CD4-positive, CD25-positive, alpha-beta regulatory T cell (primary cell): ENCODE data around the gene MRPL28. TPM values are rescaled to one million over a fixed set of nuclear protein-coding genes. Genes with fewer than 3 reads are reported as not detected.
"Not testable (repeated sequence)": the region's sequence is repeated elsewhere in the genome, so short reads cannot be mapped to it uniquely, and the experiment has no call there.

Experiments used
- ATAC-seq, 2 donors: fragments of 150-1000 bp; cut with Tn5 transposase; one replicate each; pipeline ENCODE4 v1.10.0; 2021; ENCODE audit warnings: low read depth in 2 of 2, moderate number of reproducible peaks in 2 of 2, moderate library complexity in 1 of 2
- DNase-seq, 3 donors: peaks; one replicate each; pipeline versions ENCODE4 v3.0.0 to v3.0.0-alpha.2; 2012 to 2022; ENCODE audit warnings: mixed read lengths in 1 of 3
- H3K27ac ChIP-seq: one replicate; pipeline ENCODE4 v1.7.0; 2013; ENCODE audit warnings: mild to moderate bottlenecking, low read length; ENCODE audit not compliant: insufficient read depth, poor library complexity, severe bottlenecking
- H3K27me3 ChIP-seq: one replicate; pipeline ENCODE4 v1.7.0; 2013; ENCODE audit warnings: low read length; ENCODE audit not compliant: control insufficient read depth, insufficient read depth
- H3K36me3 ChIP-seq: one replicate; pipeline ENCODE4 v1.7.0; 2013; ENCODE audit warnings: mild to moderate bottlenecking, low read length, moderate library complexity; ENCODE audit not compliant: control insufficient read depth, insufficient read depth
- H3K4me1 ChIP-seq: 2 replicates; pipeline ENCODE4 v1.7.0; 2013; ENCODE audit warnings: mild to moderate bottlenecking, low read length; ENCODE audit not compliant: insufficient read depth, control insufficient read depth, poor library complexity, severe bottlenecking
- H3K4me3 ChIP-seq: one replicate; pipeline ENCODE4 v1.7.0; 2013; ENCODE audit warnings: low read depth, mild to moderate bottlenecking, low read length, moderate library complexity
- H3K9me3 ChIP-seq, 2 experiments: 1 replicate in 1 of 2; 2 replicates in 1 of 2; pipeline ENCODE4 v1.7.0; 2013; ENCODE audit warnings: low read length in 2 of 2, mild to moderate bottlenecking in 1 of 2, moderate library complexity in 1 of 2; ENCODE audit not compliant: control insufficient read depth in 2 of 2
- H3K27ac Mint-ChIP-seq, 3 donors: one replicate each; pipeline ENCODE4 v1.8.0; 2020 to 2022; ENCODE audit warnings: mild to moderate bottlenecking in 3 of 3, mixed read lengths in 3 of 3, moderate library complexity in 2 of 3
- H3K27me3 Mint-ChIP-seq: one replicate; pipeline ENCODE4 v1.8.0; 2022; ENCODE audit warnings: mild to moderate bottlenecking, mixed read lengths
- H3K36me3 Mint-ChIP-seq: one replicate; pipeline ENCODE4 v1.8.0; 2020; ENCODE audit warnings: mixed read lengths
- H3K4me1 Mint-ChIP-seq, 4 donors: one replicate each; pipeline ENCODE4 v1.8.0; 2020 to 2022; ENCODE audit warnings: mixed read lengths in 4 of 4, mild to moderate bottlenecking in 1 of 4
- H3K4me3 Mint-ChIP-seq, 4 donors: one replicate each; pipeline ENCODE4 v1.8.0; 2020 to 2022; ENCODE audit warnings: mild to moderate bottlenecking in 4 of 4, mixed read lengths in 4 of 4, moderate library complexity in 3 of 4
- H3K9me3 Mint-ChIP-seq, 7 donors: one replicate each; pipeline ENCODE4 v1.8.0; 2020 to 2022; ENCODE audit warnings: mixed read lengths in 7 of 7, mild to moderate bottlenecking in 3 of 7, moderate library complexity in 2 of 7
- polyA plus RNA-seq, 4 donors: library from polyadenylated mRNA; unstranded; fragments of 300-500 nt; fragmentation: Illumina TruSeq; gene quantifications; one replicate each; pipeline ENCODE4 v1.2.3, GENCODE V29; 2021
- total RNA-seq: library from RNA; stranded (reverse); gene quantifications from one replicate; pipeline ENCODE4 v1.2.3, GENCODE V29; 2022

MRPL28 gene
- total RNA-seq (37.8 TPM), polyA plus RNA-seq (100 to 1,000 TPM in 1 of 4 donors, 10 to 100 TPM in 3; 63.0 to 109 (median 85.2) TPM)

- no peaks in the 10 kb centered on the region for H3K9me3 ChIP-seq
- Mint-ChIP-seq H3K27me3 (no peaks in the 10 kb centered on the region), H3K27ac (peak within 1 kb of the TSS; percentile 86 to 88 (median 88)), H3K4me1 (peaks cover 0 to 24% (median 8%) of the 10 kb centered on the region in 4 donors), H3K9me3 (no peaks in the 10 kb centered on the region), H3K36me3 (peaks cover 12% of the 10 kb centered on the region), H3K4me3 (peak within 1 kb of the TSS; percentile 89 to 98 (median 96))
- peak; percentile 89 to 97 (median 92) for DNase-seq
- ATAC-seq = peak; percentile 99 to 100
- peak within 1 kb of the TSS; percentile 57 for H3K4me3 ChIP-seq
- peaks cover 26% of the 10 kb centered on the region for H3K36me3 ChIP-seq
- H3K27me3 ChIP-seq = no peaks in the 10 kb centered on the region
- peak within 1 kb of the TSS; percentile 74 for H3K27ac ChIP-seq
- peaks cover 16% of the 10 kb centered on the region for H3K4me1 ChIP-seq
These were observed at the start of gene MRPL28 for GRCh38 chr16:370443-370842. Gene MRPL28 (minus strand): TSS chr16:370538. CDS start chr16:370218, 320 bp downstream.

GRCh38 chr16:415170-415498, 44.8 kb upstream of the MRPL28 start:
- not testable (repeated sequence) for H3K27me3 ChIP-seq, H3K4me3 ChIP-seq, H3K36me3 Mint-ChIP-seq, H3K4me1 ChIP-seq, ATAC-seq, H3K9me3 ChIP-seq, H3K4me3 Mint-ChIP-seq, DNase-seq, H3K27ac Mint-ChIP-seq, H3K27me3 Mint-ChIP-seq, H3K36me3 ChIP-seq, H3K27ac ChIP-seq, H3K4me1 Mint-ChIP-seq, H3K9me3 Mint-ChIP-seq

GRCh38 chr16:414395-415169, 44.2 kb upstream of the MRPL28 start:
- no peaks in the 10 kb centered on the region for H3K9me3 ChIP-seq
- H3K27ac ChIP-seq = no peak overlapping the region
- Mint-ChIP-seq H3K27me3 (no peaks in the 10 kb centered on the region), H3K36me3 (no peaks in the 10 kb centered on the region), H3K9me3 (no peaks in the 10 kb centered on the region), H3K4me3 (no peak overlapping the region), H3K27ac (no peak overlapping the region), H3K4me1 (no peaks in the 10 kb centered on the region)
- ATAC-seq (no peak), DNase-seq (no peak)
- H3K36me3 ChIP-seq = no peaks in the 10 kb centered on the region
- no peaks in the 10 kb centered on the region for H3K4me1 ChIP-seq
- H3K27me3 ChIP-seq = no peaks in the 10 kb centered on the region
- H3K4me3 ChIP-seq = no peak overlapping the region

- ATAC-seq (no peak), DNase-seq (no peak)
- no peaks in the 10 kb centered on the region for H3K4me1 ChIP-seq
- H3K9me3 Mint-ChIP-seq = no peaks in the 10 kb centered on the region
- no peak overlapping the region for H3K27ac ChIP-seq
- H3K27me3 Mint-ChIP-seq = no peaks in the 10 kb centered on the region
- no peaks in the 10 kb centered on the region for H3K36me3 ChIP-seq
- no peak overlapping the region for H3K4me3 ChIP-seq
- no peaks in the 10 kb centered on the region for H3K4me1 Mint-ChIP-seq
- no peaks in the 10 kb centered on the region for H3K9me3 ChIP-seq
- H3K4me3 Mint-ChIP-seq = no peak overlapping the region
- H3K27ac Mint-ChIP-seq = no peak overlapping the region
- H3K27me3 ChIP-seq = no peaks in the 10 kb centered on the region
- no peaks in the 10 kb centered on the region for H3K36me3 Mint-ChIP-seq
These were observed 41.4 kb upstream of the MRPL28 start for GRCh38 chr16:411576-412265.

GRCh38 chr16:410516-411178, 40.3 kb upstream of the MRPL28 start:
- Histone ChIP-seq H3K27ac (no peak overlapping the region), H3K27me3 (no peaks in the 10 kb centered on the region), H3K9me3 (no peaks in the 10 kb centered on the region), H3K36me3 (no peaks in the 10 kb centered on the region), H3K4me3 (no peak overlapping the region), H3K4me1 (no peaks in the 10 kb centered on the region)
- Mint-ChIP-seq H3K36me3 (no peaks in the 10 kb centered on the region), H3K27ac (no peak overlapping the region), H3K4me3 (no peak overlapping the region), H3K27me3 (no peaks in the 10 kb centered on the region), H3K4me1 (no peaks in the 10 kb centered on the region), H3K9me3 (no peaks in the 10 kb centered on the region)
- no peak for DNase-seq
- no peak for ATAC-seq

GRCh38 chr16:407253-407652, 36.9 kb upstream of the MRPL28 start:
- Histone ChIP-seq H3K27me3 (no peaks in the 10 kb centered on the region), H3K36me3 (no peaks in the 10 kb centered on the region), H3K4me3 (no peak overlapping the region), H3K27ac (no peak overlapping the region), H3K4me1 (no peaks in the 10 kb centered on the region), H3K9me3 (no peaks in the 10 kb centered on the region)
- no peaks in the 10 kb centered on the region for H3K27me3 Mint-ChIP-seq
- H3K27ac Mint-ChIP-seq = no peak overlapping the region
- no peaks in the 10 kb centered on the region for H3K4me1 Mint-ChIP-seq
- no peak for DNase-seq
- no peaks in the 10 kb centered on the region for H3K9me3 Mint-ChIP-seq
- no peak for ATAC-seq
- no peak overlapping the region for H3K4me3 Mint-ChIP-seq
- no peaks in the 10 kb centered on the region for H3K36me3 Mint-ChIP-seq

- Histone ChIP-seq H3K4me1 (peaks cover 5% of the 10 kb centered on the region), H3K4me3 (no peak overlapping the region), H3K27ac (no peak overlapping the region), H3K27me3 (no peaks in the 10 kb centered on the region), H3K36me3 (no peaks in the 10 kb centered on the region), H3K9me3 (no peaks in the 10 kb centered on the region)
- H3K4me1 Mint-ChIP-seq = peaks cover 0 to 3% (median under 1%) of the 10 kb centered on the region in 4 donors
- DNase-seq = no peak
- H3K4me3 Mint-ChIP-seq = peak overlapping the region in 1 of 4 donors; percentile 54
- H3K36me3 Mint-ChIP-seq = no peaks in the 10 kb centered on the region
- H3K27ac Mint-ChIP-seq = no peak overlapping the region
- H3K27me3 Mint-ChIP-seq = no peaks in the 10 kb centered on the region
- H3K9me3 Mint-ChIP-seq = no peaks in the 10 kb centered on the region
- no peak for ATAC-seq
These were observed 35.5 kb upstream of the MRPL28 start for GRCh38 chr16:405548-406506.
